ENCODE measurements around the gene PREX1.

Gene PREX1

GRCh38 chr20:48807586-48808381 is 20.0 kb downstream of the PREX1 start:
- DNase-seq: no peak

- DNase-seq: no peak
Observed at GRCh38 chr20:48807051-48807450, 20.7 kb downstream of the PREX1 start.

GRCh38 chr20:48805716-48806115 is 22.1 kb downstream of the PREX1 start:
- no peak for DNase-seq

GRCh38 chr20:48805286-48805685 is 22.5 kb downstream of the PREX1 start:
- DNase-seq: no peak

- no peak for DNase-seq
Observed at GRCh38 chr20:48804300-48804980, 23.4 kb downstream of the PREX1 start.

GRCh38 chr20:48803176-48804053 is 24.4 kb downstream of the PREX1 start:
- DNase-seq: no peak

- DNase-seq: no peak
Observed at GRCh38 chr20:48802647-48803046, 25.2 kb downstream of the PREX1 start.

GRCh38 chr20:48802216-48802615 is 25.6 kb downstream of the PREX1 start:
- DNase-seq: no peak

GRCh38 chr20:48801197-48801596 is 26.6 kb downstream of the PREX1 start:
- no peak for DNase-seq

GRCh38 chr20:48800177-48800576 is 27.6 kb downstream of the PREX1 start:
- DNase-seq: no peak

- DNase-seq: no peak
Observed at GRCh38 chr20:48799328-48800105, 28.3 kb downstream of the PREX1 start.

- DNase-seq: no peak
Observed at GRCh38 chr20:48797850-48798747, 29.7 kb downstream of the PREX1 start.

- no peak for DNase-seq
Observed at GRCh38 chr20:48797275-48797825, 30.4 kb downstream of the PREX1 start.

GRCh38 chr20:48795732-48796131 is 32.1 kb downstream of the PREX1 start:
- DNase-seq: no peak

- no peak for DNase-seq
Observed at GRCh38 chr20:48794816-48795457, 32.9 kb downstream of the PREX1 start.

- DNase-seq: no peak
Observed at GRCh38 chr20:48794360-48794759, 33.4 kb downstream of the PREX1 start.

GRCh38 chr20:48793776-48794175 is 34.0 kb downstream of the PREX1 start:
- DNase-seq: no peak

GRCh38 chr20:48791666-48792071 is 36.1 kb downstream of the PREX1 start:
- no peak for DNase-seq

GRCh38 chr20:48791014-48791413 is 36.8 kb downstream of the PREX1 start:
- peak; percentile 74 for DNase-seq

GRCh38 chr20:48790473-48791003 is 37.3 kb downstream of the PREX1 start:
- DNase-seq: no peak
